ENCODE results near the gene ARFRP1. TPM values are rescaled to one million over a fixed set of nuclear protein-coding genes. Genes with fewer than 3 reads are reported as not detected.

The ARFRP1 gene
- total and polyA plus RNA-seq, 8 donors, result 7.6 to 103 (median 35.9) TPM

DNA sequence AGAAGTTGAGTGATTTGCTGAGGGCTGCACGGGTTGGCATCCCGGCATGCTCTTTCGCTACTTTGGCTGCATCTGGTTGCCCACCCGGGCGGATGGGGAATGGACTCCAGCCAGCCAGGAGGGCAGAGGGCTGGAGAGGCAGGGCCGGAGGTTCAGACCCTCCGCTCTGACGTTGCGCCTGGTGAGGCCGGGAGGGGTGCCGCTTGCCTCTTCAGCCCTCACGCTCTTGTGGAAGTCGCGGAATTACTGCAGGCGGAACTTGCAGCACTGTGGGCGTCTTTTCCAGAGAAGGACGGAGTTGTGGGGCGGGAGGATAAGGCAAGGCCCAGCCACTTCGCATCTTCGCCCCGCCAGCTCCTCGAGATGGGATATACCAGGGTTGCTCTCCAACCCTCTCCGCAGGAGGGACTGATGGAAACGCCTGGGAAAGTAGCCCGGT lies 49.0 kb downstream of the ARFRP1 start:
- intact Hi-C loops (cut with DNase I; ENCODE audit: low total_unique reads), result no loop called here
- no peak for DNase-seq
- Histone ChIP-seq H3K4me1 (peaks cover 20 to 42% (median 30%) of the 10 kb centered on the region in 4 donors), H3K27ac (peak overlapping the region; percentile 71 to 90 (median 89)), H3K36me3 (peaks cover 24 to 39% (median 36%) of the 10 kb centered on the region in 4 donors), H3K27me3 (peaks cover 0 to 5% (median 0%) of the 10 kb centered on the region in 3 donors), H3K4me3 (peak overlapping the region; percentile 72 to 95 (median 84)), H3K9me3 (no peaks in the 10 kb centered on the region)
- no peak for TF ChIP-seq CTCF (IDR thresholded peaks at IDR 0.05)
- no peak for TF ChIP-seq POLR2A (IDR thresholded peaks at IDR 0.05)
- TF ChIP-seq EP300 (IDR thresholded peaks at IDR 0.05), result no peak
- TF ChIP-seq POLR2AphosphoS5 (IDR thresholded peaks at IDR 0.05), result no peak
- WGBS, 5 donors, result 0 to 4% (median 1%) methylated on average over 13 to 25 of the region's 25 CpGs

DNA sequence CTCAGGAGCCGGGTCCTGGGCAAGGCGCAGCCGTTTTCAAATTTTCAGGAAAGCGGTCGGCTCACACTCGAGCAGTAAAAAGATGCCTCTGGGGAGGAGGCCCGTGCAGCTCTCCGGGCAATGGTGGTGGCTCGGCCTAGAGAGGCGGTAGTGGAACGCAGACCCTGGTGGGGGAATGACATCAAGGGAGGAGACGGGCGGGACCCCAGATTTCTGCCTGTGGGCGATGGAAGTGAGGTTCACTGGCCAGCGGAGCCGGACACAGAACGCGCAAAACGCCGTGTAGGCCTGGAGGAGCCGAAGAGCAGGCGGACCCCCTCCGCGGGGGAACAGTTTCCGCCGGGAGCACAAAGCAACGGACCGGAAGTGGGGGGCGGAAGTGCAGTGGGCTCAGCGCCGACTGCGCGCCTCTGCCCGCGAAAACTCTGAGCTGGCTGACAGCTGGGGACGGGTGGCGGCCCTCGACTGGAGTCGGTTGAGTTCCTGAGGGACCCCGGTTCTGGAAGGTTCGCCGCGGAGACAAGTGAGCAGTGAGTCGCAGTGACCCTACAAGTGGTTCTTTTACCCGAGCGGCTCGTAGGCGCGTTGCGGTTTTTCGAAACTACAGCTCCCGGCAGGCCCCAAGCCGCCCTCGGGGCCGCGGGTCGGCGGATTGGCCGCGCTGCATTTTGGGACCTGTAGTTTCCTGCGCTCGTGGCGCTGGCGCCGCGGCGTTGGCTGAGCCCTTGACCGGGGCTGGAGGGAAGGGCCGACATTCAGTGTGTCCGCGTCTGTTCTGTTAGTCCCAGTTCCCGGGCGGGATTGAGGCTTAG lies 49.6 kb downstream of the ARFRP1 start, which contains the start of gene RTEL1:
TSS of gene RTEL1 (plus strand) at position 376 of the 812 bp plus-strand sequence. CDS start 1,091 bp downstream, outside the sequence.
- Histone ChIP-seq H3K9me3 (no peaks in the 10 kb centered on the region), H3K36me3 (peaks cover 18 to 33% (median 30%) of the 10 kb centered on the region in 4 donors), H3K27me3 (peaks cover 0 to 11% (median under 1%) of the 10 kb centered on the region in 3 donors), H3K27ac (peak within 1 kb of the TSS; percentile 71 to 90 (median 89)), H3K4me3 (peak within 1 kb of the TSS; percentile 72 to 95 (median 84)), H3K4me1 (peaks cover 24 to 47% (median 37%) of the 10 kb centered on the region in 4 donors)
- peak; percentile 93 to 97 for DNase-seq
- 1 to 9% (median 2%) methylated on average over 38 to 73 of the region's 73 CpGs for WGBS, 5 donors
- TF ChIP-seq EP300 (IDR thresholded peaks at IDR 0.05) (no peak), POLR2A (IDR thresholded peaks at IDR 0.05) (no peak), CTCF (IDR thresholded peaks at IDR 0.05) (peak in 1 of 7 experiments; percentile 35), POLR2AphosphoS5 (IDR thresholded peaks at IDR 0.05) (peak in 2 of 3 donors; percentile 60 to 79)
- intact Hi-C loops (cut with DNase I; ENCODE audit: low total_unique reads), result no loop called here

DNA sequence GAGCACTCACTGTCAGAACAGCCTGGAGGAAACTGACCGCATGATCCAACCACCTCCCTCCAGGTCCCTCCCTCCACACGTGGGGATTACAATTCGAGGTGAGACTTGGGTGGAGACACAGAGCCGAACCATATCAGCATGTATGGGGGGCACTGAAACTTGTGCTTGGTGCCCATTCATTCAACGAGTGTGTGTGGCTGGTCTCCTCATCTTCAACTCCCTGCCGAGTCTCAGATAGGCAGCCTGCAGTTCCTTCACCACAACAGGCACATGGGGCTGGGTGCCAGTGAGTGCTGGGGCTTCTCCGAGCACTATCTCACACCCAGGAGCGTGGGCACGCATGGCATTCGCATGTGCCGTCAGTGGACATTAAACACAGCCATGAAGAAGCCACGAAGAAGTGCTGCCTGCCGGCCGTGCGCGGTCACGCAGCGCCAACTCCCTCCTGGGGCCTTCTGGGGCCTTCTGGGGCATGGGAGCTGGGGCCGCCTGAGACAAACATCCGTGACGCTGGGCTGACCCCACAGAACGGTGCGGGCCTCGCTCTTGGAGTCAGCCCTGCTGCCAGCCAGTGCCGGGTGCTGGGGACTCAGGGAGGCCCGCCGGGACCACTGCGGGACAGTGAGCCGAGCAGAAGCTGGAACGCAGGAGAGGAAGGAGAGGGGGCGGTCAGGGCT lies 50.4 kb downstream of the ARFRP1 start:
- intact Hi-C loops (cut with DNase I; ENCODE audit: low total_unique reads), result no loop called here
- TF ChIP-seq POLR2A (IDR thresholded peaks at IDR 0.05) (no peak), POLR2AphosphoS5 (IDR thresholded peaks at IDR 0.05) (no peak), CTCF (IDR thresholded peaks at IDR 0.05) (no peak), EP300 (IDR thresholded peaks at IDR 0.05) (no peak)
- Histone ChIP-seq H3K4me1 (peaks cover 32 to 54% (median 44%) of the 10 kb centered on the region in 4 donors), H3K36me3 (peaks cover 10 to 26% (median 22%) of the 10 kb centered on the region in 4 donors), H3K9me3 (no peaks in the 10 kb centered on the region), H3K27ac (peak overlapping the region; percentile 71 to 90 (median 89)), H3K27me3 (peaks cover 0 to 19% (median 8%) of the 10 kb centered on the region in 3 donors), H3K4me3 (peak overlapping the region; percentile 72 to 95 (median 84))
- DNase-seq, result no peak
- WGBS, 5 donors, result 34 to 46% (median 40%) methylated on average over 31 of the region's 31 CpGs

GRCh38 chr20:63656451-63656850 lies 51.3 kb downstream of the ARFRP1 start:
- DNase-seq, result no peak
- Histone ChIP-seq H3K27me3 (peaks cover 0 to 28% (median 16%) of the 10 kb centered on the region in 3 donors), H3K9me3 (no peaks in the 10 kb centered on the region), H3K27ac (no peak overlapping the region), H3K4me3 (no peak overlapping the region), H3K36me3 (peaks cover under 1 to 16% (median 13%) of the 10 kb centered on the region in 4 donors), H3K4me1 (peaks cover 40 to 64% (median 54%) of the 10 kb centered on the region in 4 donors)
- 76 to 90% (median 85%) methylated on average over 3 of the region's 3 CpGs for WGBS, 5 donors
- intact Hi-C loops (cut with DNase I; ENCODE audit: low total_unique reads), result no loop called here
- TF ChIP-seq EP300 (IDR thresholded peaks at IDR 0.05), result no peak
- TF ChIP-seq POLR2AphosphoS5 (IDR thresholded peaks at IDR 0.05), result no peak
- TF ChIP-seq POLR2A (IDR thresholded peaks at IDR 0.05), result no peak
- TF ChIP-seq CTCF (IDR thresholded peaks at IDR 0.05), result no peak

Data from stomach (tissue), 9 donors.